Stimulated activated CD4-positive, alpha-beta T cell treated with anti-CD3 and anti-CD28 coated beads, Interleukin-2, amount 100 ng/mL, for 4 hours (primary cell): ENCODE measurements around the gene HES3.

Source experiments
- DNase-seq: peaks from one replicate; pipeline ENCODE4 v3.0.0-alpha.2; 2020; ENCODE audit warnings: low read depth

The HES3 gene

DNA sequence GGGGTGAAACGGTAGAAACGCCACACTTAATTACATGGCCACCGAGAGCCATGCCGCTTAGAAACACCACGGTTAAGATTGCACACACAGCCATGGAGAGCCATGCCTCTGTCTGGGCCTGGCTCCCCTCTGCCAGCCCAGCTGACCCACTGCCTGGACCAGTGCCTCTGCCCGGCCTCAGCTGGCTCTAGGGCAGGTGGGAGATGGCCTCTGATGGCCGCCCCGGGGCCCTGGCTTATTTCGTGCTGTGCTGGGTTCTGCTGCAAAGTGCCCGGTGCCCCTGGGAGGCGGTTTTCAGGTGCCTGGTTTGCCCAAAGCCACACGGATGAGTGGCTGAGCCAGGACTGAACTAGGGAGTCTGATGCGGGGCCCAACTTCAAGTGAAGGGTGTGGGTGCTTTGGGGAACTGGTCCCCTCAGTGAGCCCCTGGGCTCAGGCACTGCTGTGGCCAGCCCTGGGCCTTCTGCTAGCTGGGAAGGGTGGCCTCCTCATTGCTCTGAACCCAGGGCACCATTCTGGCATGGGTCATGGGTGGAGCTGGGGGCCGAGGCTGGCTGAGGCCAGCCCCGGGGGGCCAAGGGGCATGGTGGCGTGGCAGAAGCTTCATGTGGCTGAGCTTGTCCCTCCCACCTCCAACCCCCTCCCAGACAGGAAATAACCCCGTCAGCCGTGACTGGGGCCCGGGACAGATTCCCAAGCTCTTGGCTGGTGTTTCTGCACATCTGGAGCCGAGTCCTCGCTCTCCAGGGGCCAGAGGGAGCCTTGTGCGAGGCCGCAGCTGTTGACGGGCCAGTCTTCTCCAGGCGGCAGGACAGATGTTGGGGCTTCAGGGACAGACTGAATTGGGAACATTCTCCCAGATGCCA, 18.8 kb downstream of the HES3 start:
- DNase-seq = no peak

DNA sequence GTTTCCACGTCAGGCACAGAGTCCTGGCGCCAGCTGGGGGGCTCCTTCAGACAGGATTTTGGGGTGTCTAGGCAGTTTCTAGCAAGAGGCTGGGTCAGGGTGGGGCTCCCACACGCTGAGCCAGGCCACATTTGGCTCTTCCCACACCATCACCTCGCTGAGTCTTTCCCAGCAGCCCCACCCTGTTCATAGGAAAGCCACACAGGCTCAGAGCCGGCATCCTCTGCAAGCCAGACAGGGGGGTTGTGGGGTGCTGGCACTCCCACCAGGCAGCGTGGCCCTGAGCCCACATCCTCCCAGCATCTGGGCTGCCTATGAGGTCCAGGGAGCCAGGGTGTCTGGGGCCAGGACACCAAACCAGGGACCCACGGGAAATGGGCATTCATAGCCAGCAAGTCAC, 19.7 kb downstream of the HES3 start:
- DNase-seq = no peak

DNA sequence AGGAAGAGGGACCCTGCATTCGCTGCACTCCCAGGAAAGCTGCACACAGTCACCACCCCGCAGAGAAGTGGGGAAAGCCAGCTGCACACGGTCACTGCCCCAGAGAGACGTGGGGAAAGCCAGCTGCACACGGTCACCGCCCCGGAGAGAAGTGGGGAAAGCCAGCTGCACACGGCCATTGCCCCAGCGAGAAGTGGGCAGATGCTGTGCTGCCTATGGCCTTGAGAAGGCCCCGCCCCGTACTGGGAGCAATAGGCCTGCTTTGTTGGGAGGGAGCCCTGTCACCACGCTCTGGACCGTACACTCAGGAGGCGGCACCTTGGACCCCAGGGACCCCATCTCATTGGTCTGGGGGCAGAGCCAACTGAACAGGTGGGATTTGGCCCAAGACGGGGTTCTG, 21.2 kb downstream of the HES3 start:
- no peak for DNase-seq

DNA sequence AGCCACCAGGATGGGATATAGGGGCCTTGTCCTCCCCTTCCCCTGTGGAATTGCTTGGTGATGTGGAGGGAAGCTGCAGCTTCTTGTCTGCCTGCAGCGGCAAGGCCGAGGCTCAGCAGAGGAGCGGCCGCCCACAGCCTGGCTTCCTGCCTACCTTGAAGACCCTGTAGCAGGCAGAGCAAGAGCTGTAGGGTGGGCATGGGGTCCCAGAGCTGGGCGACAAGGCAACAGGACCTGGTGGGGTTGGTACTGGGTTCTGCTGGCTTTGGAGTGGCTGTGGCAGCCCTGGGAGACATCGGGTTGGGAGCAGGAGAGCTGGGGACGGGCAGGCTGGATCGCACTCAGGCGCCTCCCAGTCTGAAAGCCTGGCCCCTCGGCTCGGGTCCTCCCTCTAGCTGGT, 22.7 kb downstream of the HES3 start:
- no peak for DNase-seq

DNA sequence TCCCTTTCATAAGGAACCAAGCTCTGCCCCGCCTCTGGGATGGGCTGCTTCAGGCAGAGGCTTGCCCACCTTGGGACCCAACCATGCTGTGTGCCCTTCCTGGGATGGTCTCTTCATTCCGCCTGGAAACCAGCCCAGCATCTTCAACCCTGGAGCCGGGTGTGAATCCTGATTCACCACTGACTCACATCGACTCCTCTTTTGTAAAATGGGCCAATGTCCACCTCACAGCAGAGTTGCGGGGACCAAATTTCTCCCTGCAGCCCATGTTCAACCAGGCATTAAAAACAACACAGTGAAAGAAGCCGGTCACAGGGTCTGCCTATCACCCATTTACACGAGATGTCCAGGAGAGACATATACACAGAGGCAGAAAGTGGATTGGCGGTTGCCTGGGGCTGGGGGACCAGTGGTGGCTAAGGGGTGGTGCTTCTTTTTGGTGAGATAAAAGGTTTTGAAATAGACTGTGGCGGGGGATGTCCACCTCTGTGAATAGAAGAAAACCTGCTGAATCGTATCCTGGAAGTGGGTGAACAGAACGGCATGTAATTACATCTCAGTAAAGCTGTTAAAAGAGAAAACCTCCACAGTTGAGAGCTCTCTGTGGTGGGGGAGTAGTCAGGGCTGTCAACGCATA, 23.8 kb downstream of the HES3 start:
- DNase-seq = no peak

DNA sequence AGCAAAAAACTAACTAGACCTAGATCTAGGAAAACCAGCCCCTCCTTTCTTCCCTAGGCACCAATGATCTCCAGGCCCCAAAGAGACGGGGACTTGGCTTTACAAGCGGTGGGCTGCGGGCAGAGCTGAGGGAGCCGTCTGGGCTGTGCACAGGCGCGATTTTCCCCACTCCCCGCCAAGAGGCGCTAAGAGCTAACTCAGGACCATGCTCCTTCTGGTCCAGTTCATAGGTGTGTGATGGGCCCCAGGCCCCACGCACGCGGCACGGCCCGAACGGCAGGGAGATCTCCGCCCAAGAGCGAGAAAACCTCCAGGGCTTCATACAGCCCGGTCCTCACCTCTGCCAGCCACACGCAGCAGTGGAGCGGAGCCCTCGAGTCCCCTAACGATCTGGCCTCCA, 24.4 kb downstream of the HES3 start:
- DNase-seq = no peak

DNA sequence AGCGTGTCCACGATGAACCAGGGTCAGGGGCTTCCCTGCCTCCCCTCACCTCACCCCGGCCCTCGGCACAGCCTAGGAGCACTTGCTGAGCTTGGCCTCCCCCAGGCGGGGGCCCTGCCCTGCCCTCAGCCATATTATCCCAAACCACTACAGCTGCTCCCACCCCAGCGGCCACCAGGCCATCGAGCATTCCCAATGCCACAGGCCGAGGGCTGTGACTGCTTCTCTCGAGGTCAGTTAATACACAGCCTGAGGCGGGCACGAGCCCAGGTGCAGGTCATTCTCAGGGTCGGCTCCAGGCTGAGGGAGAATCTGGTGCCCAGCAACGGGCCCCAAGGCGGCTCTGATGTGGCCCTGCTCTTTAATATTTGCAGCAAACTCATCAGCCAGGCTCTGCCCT, 25.3 kb downstream of the HES3 start:
- DNase-seq = no peak

DNA sequence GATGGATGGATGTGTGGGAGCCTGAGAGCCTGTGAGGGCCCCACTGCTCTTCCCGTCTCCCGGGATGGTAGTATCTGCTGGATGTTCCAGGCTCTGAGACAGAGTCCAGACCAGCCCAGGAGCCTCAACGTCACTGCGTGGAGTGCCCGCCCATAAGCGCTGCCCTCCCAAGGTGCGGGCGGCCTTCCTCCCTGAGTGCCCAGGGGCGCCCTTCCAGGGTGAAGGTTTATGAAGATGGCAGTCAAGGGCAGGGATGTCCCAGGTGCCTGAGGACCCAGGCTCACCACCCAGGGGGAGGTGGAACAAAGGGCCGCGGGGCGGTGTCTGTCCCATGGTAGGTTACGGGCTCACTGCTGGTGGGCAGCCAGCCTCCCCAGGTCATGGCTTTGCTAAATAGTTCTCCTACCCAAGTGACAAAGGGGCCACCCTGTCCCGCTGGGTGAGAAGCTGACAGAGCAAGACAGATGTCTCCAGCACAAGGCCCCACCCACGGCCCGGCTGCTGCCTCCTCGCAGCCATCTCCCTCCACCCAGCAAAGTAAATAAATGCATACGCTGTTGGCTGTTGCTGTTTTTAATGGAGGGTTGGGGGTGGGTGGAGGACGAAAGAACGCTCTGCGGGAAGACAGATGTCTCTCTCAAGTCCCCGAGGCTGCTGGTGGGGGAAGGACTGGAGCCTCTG, 25.9 kb downstream of the HES3 start:
- DNase-seq = no peak

DNA sequence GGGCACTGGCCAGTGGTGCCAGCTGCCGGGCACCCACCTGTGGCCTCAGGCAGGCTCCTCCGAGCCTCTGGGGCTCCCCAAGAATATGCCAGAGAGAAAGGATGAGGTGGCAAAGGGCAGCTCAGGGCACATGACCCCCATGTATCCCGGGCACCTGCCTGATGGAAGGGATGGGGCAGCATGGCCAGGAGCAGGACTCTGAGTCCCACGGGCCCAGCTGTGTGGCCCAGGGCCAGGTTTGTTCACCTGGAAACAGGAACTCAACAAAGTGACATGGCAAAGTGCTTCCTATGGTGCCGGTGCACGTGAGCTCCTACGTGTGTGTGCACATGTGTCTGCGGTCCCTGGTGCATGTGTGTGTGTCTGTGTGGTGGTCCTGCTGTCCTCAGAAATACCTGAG, 26.4 kb downstream of the HES3 start:
- no peak for DNase-seq

DNA sequence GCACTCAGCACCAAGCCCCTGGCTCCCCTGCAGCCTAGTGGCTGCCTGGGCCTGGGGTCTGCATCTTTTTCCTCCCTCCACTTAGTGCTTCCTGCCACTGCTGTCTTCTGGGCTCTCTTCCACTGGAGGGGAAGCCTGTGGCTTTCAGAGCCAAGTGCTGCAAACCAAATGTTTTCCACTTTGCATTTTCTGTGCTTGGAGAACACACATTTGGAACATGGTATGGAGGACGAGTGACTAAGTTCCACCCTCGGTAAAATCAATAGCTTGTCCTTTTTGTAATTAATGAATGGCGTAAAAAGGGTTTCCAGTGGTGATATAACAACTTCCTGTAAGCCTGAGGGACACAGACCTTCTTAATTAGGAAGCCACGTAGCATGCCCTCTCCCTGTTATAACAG, 27.0 kb downstream of the HES3 start:
- no peak for DNase-seq

DNA sequence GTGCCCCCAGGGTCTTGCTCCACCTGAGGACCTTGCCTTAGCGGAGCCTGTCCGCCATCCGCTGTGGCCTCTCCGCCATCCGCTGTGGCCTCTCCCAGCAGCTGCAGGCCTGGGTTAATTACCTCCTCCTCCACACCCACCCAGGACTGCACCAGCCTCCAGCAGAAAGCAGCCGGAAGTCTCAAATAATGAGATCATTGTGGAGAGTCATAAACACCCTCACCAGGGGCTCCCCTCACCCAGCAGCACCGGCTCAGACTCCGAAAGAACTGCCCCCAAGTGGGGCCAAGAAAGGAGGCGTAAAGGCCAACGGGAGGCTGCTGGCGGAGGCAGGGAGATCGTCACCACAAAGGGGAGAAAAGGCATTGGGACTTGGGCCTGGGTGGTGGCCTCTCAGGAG, 27.6 kb downstream of the HES3 start:
- DNase-seq = no peak

DNA sequence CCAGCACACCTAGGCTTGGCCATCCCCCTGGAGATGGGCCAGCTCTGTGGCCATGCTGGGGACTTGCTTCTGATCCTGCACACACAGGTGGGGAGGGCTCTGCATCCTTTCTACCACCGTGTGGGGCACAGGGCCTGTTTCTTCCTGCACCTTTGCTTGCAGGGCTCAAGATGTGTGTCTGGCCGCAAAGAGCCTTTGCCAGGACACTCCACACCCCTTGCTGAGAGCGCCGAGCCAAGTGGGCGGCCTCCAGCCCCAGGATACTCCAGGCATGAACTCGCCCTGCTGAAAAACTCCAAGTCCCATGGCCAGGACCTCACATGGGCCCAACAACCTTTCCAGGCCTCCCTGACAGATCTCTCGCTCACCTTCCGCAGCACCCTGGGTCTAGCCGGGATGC, 28.5 kb downstream of the HES3 start:
- DNase-seq = no peak

DNA sequence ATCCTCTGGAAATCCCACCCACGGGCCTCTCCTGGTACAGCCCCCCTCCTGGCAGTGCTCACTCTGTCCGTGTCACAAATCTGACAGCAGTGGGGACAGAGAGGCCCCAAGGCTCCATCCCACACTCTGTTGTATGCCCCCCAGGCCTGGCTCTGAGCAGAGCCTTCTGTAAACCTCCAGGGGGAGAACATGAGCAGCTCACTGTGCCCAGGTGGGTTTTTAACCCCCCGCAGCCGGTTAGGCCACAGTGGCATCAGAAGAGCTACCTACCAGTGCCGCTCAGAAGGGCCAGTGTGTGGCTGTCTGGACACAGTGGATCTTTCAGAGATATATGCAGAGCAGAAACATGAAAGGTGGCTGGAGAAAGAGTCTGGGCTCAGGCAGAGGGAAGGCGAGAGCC, 28.9 kb downstream of the HES3 start:
- no peak for DNase-seq

DNA sequence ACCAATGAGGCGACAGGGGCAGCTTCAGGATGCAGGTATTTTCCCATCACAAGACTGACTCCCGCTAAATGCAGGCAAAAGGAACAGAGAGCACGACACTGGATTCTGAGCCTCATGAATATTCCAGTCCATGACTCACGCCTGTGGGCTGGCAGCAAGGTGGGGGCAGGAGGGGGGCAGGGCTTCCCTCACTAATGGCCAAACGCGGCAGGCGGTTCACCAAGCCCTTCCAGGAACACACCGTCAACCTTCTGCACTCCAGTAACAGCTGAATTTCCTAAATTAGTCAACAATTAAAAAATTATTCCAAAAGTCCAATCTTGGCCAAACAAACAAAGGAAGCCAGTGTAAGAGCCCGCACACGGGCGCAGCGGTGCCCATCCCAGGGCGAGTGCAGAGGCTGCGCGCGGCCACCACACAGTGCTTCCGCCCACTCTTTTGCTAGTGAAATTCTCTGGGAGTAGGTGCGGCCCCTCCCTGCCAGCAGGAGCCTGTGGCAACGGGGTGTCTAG, 29.5 kb downstream of the HES3 start:
- DNase-seq = no peak

DNA sequence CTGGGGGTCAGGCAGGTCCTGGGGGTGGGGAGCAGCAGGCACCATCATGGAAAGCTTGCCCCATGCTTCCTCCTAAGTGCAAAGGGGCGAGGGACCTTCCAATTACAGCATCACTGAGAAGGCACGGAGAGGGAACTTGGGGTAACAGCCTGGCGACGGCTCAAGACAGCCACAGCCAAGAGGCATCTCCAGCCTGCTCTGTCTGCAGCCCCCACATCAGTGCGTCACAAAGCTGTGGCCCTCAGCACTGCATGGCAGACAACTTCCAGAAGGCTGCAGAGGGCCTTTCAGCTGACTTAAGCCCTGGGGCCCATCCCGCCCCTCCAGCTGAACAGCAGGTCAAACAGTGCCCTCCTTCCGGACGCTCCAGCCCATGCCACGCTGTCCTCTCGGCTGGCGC, 30.1 kb downstream of the HES3 start:
- no peak for DNase-seq

DNA sequence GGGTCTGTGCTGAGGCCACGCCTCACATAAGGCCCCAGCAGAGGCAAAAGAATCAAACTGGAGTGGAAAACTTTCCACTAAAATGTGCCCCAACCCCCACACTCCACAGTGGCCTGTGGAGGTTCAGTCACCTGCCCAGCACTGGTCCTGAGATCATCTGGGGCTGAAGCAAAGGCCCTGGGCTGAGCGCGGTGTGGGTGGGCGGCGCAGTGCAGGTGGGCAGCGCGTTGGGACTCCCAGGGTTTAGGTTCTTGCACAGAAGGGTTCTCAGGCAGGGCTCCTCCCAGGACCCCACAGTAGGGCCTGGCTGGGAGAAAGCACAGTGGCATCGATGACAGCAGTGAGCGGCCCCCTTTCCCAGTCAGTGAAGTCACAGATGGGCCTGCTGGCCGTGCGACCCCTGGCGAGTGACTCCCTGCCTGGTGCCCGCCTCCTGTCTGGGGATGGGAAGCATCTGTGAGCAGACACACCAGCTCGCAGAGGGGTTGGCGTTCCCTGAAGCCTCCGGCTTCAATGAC, 30.7 kb downstream of the HES3 start:
- no peak for DNase-seq

DNA sequence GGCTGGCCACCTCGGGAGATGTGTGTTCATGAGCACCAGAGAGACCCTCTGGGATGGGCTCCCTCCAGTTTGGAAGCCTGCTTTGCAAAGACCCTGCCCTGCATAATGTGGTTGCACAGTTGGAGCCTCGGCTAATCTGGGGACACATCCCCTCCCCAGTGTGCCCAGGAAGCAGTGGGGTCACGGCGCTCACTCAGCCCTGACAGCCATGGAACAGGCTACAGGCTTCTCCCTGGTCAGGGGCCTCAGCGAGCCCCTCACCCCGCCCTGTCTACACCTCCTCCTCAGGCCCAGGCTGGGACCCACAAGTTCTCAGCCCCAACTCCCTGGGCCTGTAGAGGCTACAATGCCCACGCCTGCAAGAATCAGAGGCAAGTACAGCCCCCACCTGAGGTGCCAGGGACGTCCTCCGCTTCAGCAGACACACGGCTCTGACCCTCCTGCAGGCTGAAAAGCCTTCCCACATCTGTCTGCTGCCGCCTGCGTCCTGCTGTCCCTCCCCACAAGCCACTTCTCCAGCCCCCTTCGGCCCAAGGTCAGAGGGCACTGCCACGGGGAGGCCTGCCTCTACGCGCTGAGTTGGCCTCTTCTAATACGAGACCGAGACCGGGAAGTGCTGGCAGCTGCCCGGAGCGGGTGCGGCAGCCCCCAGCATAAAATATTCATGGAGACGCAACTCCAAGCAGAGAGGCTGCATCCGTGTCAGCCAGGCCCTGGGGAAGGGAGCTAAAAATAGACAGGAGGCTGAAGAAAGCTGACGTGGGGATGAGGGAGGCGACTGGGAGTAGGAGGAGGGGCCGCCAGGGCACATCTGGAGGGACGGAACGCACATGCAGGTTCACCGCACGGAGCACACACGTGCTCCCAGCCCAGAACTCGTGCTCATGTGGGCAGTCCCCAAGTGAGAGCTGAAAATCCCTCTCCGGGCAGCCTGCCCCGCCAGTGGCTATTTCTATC, 32.1 kb downstream of the HES3 start:
- no peak for DNase-seq

DNA sequence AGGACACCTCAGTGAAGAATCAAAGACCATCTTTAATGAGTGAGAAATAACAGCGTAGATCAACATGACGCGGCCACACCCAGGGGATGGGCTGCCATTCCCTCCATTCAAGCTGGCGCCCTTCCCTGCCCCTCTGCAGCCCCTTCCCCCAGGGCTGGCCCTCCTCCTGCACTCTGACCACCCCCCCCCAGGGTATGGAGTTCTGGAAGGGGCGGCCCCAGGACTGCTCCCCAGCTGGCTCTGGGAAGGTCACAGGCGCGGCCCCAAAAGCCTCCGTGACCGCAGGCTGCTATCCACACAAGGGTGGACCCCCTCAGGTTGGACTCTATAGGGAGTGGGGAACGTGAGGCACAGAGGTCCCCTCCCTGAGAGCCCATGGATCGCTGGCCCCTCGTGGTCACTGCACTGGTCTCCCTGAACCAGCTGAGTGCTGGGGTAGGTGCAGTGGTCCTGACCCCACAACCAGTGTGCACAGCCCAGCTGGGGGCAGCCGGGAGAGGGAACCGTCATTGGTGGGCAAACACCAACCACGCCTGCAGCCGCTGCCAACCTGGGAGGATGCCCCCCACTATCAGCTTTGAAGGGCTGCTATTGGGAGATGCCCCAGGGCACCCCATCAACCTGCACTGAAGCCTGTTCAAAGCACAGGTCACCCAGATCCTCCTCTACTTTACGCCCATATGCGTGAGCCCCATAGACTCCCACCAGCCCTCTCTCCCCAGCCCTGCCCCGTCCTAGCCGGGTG, 33.0 kb downstream of the HES3 start:
- DNase-seq = no peak

DNA sequence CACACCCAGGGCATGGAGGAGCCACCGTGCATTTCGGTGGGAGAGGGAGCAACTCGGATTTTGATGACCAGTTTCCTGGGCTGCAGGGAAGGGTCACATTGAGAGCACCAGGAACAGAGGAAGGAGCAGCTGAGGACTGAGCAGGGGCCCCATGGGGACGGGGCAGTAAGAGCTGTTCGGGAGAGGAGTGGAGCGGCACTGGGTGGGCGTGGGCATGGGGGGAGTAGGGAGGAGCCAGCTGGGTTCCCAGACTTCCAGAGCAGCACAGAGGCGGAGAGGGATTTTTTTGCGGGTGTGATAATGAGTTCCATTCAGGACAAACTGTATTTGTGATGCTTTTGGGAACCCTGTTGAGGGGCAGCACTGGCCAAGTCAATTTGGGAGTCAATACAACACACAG, 34.3 kb downstream of the HES3 start:
- no peak for DNase-seq

DNA sequence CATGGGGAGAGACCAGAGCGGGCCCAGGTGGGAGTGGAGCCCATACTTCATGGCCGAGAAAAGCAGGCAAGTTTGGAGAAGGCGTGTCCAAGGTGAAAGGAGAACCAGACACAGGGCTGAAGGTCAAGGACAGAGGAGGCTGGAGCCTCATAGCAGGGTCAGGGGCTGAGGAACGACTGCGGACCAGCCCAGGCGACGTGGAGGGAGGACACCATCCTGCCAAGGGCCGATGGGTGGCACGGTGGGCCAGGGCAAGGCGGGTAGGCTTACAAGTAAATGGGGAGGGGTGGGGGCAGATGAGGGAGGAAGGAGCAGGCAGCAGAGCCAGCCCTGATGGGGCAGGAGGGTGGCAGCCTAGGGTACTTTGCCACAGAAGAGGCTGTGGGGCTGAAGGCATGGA, 35.1 kb downstream of the HES3 start:
- DNase-seq = no peak
